Fibroblast of pulmonary artery (primary cell): ENCODE data around the gene SERP1.

Source experiments
- DNase-seq: peaks from one replicate; pipeline ENCODE4 v3.0.0-alpha.2; 2010; ENCODE audit warnings: low read depth
- H3K4me3 ChIP-seq: replicated peaks from 2 replicates; pipeline ENCODE4 v1.5.1; 2011; ENCODE audit warnings: low read depth, mild to moderate bottlenecking, control low read depth, low read length, moderate library complexity
- TF ChIP-seq, protein P1 (sequence below): IDR thresholded peaks from 2 replicates; pipeline ENCODE4 v1.5.1; 2011; ENCODE audit warnings: mild to moderate bottlenecking, control low read depth, low read length, inconsistent platforms; ENCODE audit errors: missing control alignments

SERP1 gene

DNA sequence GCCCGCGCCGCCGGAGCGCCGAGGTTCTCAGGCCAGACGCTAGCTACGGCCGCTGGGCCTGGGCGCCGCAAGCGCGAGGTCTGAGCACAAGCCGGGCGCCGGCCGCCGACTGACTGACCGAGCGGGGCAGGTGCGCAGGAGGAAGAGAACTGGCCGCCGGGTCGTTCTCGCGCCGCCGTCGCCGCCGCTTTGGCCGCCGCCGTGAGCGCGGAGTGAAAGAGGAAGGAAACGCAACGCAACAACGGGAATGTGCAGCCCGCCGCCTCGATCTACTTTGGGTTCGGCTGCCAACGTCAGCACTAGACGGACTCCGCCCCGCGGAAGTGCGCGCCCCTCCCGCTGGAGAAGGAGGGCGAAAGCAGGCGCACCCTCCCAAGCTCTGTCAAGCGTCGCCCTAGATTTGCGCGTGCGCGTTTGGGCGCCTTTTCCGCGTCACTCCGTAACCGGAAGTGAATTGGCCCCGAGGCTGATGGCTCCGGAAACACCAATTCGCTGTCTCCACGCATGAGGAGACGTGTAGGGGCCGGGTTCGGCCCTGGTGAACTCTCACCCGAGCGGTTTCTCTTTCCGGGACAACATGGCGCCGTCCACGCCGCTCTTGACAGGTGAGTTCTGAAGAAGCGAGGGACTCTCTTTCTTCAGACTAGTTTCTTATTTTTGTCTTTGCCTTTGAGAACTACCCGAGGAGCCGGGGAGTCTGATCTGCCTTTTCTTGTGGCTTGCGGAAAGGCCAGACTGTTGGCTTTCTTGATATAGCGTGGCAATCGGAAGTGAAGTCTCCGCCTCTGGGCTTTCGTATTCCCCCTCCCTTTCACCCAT lies at the start of gene SERP1, which contains the start of gene EIF2A:
Gene SERP1 (minus strand): TSS at position 271 of the 819 bp plus-strand sequence. CDS start 361 bp downstream, outside the sequence.
Gene EIF2A (plus strand): TSS at position 562 of the 819 bp plus-strand sequence. CDS start 16 bp downstream, at position 578.
- peak within 1 kb of the TSS; percentile 87 for H3K4me3 ChIP-seq
- TF ChIP-seq, protein P1, sequence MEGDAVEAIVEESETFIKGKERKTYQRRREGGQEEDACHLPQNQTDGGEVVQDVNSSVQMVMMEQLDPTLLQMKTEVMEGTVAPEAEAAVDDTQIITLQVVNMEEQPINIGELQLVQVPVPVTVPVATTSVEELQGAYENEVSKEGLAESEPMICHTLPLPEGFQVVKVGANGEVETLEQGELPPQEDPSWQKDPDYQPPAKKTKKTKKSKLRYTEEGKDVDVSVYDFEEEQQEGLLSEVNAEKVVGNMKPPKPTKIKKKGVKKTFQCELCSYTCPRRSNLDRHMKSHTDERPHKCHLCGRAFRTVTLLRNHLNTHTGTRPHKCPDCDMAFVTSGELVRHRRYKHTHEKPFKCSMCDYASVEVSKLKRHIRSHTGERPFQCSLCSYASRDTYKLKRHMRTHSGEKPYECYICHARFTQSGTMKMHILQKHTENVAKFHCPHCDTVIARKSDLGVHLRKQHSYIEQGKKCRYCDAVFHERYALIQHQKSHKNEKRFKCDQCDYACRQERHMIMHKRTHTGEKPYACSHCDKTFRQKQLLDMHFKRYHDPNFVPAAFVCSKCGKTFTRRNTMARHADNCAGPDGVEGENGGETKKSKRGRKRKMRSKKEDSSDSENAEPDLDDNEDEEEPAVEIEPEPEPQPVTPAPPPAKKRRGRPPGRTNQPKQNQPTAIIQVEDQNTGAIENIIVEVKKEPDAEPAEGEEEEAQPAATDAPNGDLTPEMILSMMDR, result no peak
- peak; percentile 99 for DNase-seq

- no peak for DNase-seq
- TF ChIP-seq, protein P1, result no peak
- no peak overlapping the region for H3K4me3 ChIP-seq
These were observed 47.9 kb upstream of the SERP1 start for GRCh38 chr3:150594150-150594549.

DNA sequence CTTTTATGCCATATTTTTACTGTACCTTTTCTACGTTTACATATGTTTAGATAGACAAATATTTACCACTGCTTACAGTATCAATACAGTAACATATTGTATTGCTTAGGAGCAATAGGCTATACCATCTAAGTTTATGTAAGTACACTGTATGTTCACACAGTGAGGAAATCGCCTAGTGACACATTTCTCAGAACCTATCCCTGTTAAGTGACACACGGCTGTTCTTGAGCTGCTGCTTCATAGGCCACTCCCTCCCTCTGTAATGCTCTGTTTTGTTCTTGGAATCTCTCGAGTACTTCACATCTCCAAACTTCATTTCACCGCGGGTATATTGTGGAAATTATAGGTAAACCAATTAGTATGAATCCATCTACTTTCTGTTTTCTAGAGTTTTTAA lies 43.5 kb upstream of the SERP1 start:
- TF ChIP-seq, protein P1, result no peak
- H3K4me3 ChIP-seq, result no peak overlapping the region
- DNase-seq, result no peak

- TF ChIP-seq, protein P1, result no peak
- no peak for DNase-seq
- H3K4me3 ChIP-seq, result no peak overlapping the region
These were observed 41.9 kb upstream of the SERP1 start for GRCh38 chr3:150588027-150588830.

- DNase-seq, result no peak
- H3K4me3 ChIP-seq, result no peak overlapping the region
- TF ChIP-seq, protein P1, result no peak
These were observed 36.7 kb upstream of the SERP1 start for GRCh38 chr3:150583028-150583427.

DNA sequence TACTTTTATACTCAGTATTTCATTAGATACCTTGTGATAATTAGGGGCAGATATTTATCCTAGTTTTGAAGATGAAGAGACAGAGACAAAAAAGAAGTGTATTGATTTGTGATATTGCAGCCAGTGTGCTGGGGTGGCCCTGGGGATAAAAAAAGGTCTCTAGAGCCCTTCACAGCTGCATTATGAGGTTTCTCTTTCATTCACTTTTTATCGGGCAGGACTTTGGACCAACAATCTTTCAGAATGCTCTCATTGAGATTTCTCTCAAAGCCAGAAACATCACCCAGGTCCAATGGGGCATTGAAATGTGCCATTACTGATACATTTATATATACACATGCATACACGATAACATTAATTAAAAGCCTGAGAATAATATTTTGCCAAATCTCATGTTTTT lies 36.3 kb upstream of the SERP1 start:
- no peak overlapping the region for H3K4me3 ChIP-seq
- TF ChIP-seq, protein P1, result no peak
- no peak for DNase-seq
